Peyer's patch (tissue), 4 donors: Measurements from ENCODE around the gene LRRC8A.

Source experiments
- CTCF ChIP-seq, 6 experiments: fragments of 450-650 bp in 4 of 6; fragments of 200-600 bp in 2 of 6; sonication (generic) in 1 of 6; IDR thresholded peaks; one replicate each; pipeline ENCODE4 v1.5.1; 2017 to 2019; ENCODE audit warnings: antibody characterized with exemption in 6 of 6, mild to moderate bottlenecking in 3 of 6, moderate library complexity in 1 of 6
- POLR2A ChIP-seq, 2 donors: fragments of 450-650 bp; IDR thresholded peaks; one replicate each; pipeline ENCODE4 v1.5.1; 2017; ENCODE audit warnings: antibody characterized with exemption in 2 of 2, mild to moderate bottlenecking in 2 of 2, moderate library complexity in 2 of 2

GRCh38 chr9:128891321-128892220, 9.6 kb downstream of the LRRC8A start:
- TF ChIP-seq POLR2A (IDR thresholded peaks at IDR 0.05) (no peak), CTCF (IDR thresholded peaks at IDR 0.05) (no peak)
